NOMO-1 treated with dmso at 0.1 percent for 144 hours (cell line): Measurements from ENCODE around the gene TSHZ2.

Experiments
- DNase-seq: peaks from one replicate; lab custom pipeline; 2025; ENCODE audit not compliant: unreplicated experiment; lab: John Stamatoyannopoulos, UW

TSHZ2 gene

GRCh38 chr20:53274365-53274764 lies 302.2 kb downstream of the TSHZ2 start:
- DNase-seq, result no peak

GRCh38 chr20:53274807-53275206 lies 302.6 kb downstream of the TSHZ2 start:
- no peak for DNase-seq

- no peak for DNase-seq
These were observed 304.0 kb downstream of the TSHZ2 start for GRCh38 chr20:53276143-53276542.

- DNase-seq, result no peak
These were observed 306.4 kb downstream of the TSHZ2 start for GRCh38 chr20:53278555-53278954.

- DNase-seq, result no peak
These were observed 307.6 kb downstream of the TSHZ2 start for GRCh38 chr20:53279735-53280134.

- no peak for DNase-seq
These were observed 309.5 kb downstream of the TSHZ2 start for GRCh38 chr20:53281557-53282117.

GRCh38 chr20:53282217-53282955 lies 310.2 kb downstream of the TSHZ2 start:
- no peak for DNase-seq

- DNase-seq, result no peak
These were observed 310.9 kb downstream of the TSHZ2 start for GRCh38 chr20:53283011-53283410.

GRCh38 chr20:53283597-53283996 lies 311.4 kb downstream of the TSHZ2 start:
- no peak for DNase-seq

GRCh38 chr20:53284256-53284655 lies 312.1 kb downstream of the TSHZ2 start:
- DNase-seq, result no peak

- DNase-seq, result no peak
These were observed 312.5 kb downstream of the TSHZ2 start for GRCh38 chr20:53284696-53285095.

GRCh38 chr20:53287357-53288042 lies 315.3 kb downstream of the TSHZ2 start:
- no peak for DNase-seq

GRCh38 chr20:53291548-53291947 lies 319.4 kb downstream of the TSHZ2 start:
- no peak for DNase-seq

GRCh38 chr20:53292347-53292746 lies 320.2 kb downstream of the TSHZ2 start:
- DNase-seq, result no peak

- no peak for DNase-seq
These were observed 322.6 kb downstream of the TSHZ2 start for GRCh38 chr20:53294804-53295203.

GRCh38 chr20:53296025-53296424 lies 323.9 kb downstream of the TSHZ2 start:
- no peak for DNase-seq

GRCh38 chr20:53296451-53297153 lies 324.4 kb downstream of the TSHZ2 start:
- no peak for DNase-seq

GRCh38 chr20:53297154-53297529 lies 325.0 kb downstream of the TSHZ2 start:
- DNase-seq, result no peak

GRCh38 chr20:53298260-53298659 lies 326.1 kb downstream of the TSHZ2 start:
- no peak for DNase-seq

- DNase-seq, result no peak
These were observed 326.8 kb downstream of the TSHZ2 start for GRCh38 chr20:53298911-53299310.

- DNase-seq, result no peak
These were observed 327.7 kb downstream of the TSHZ2 start for GRCh38 chr20:53299831-53300230.

- DNase-seq, result no peak
These were observed 329.7 kb downstream of the TSHZ2 start for GRCh38 chr20:53301869-53302268.
